GM12892 (cell line): ENCODE measurements around the gene RBM22.

Experiments used
- POLR2A ChIP-seq: IDR thresholded peaks from 2 replicates; pipeline ENCODE4 v1.6.1; 2011; ENCODE audit warnings: low read depth, low read length, control low read depth
- POLR2AphosphoS5 ChIP-seq: IDR thresholded peaks from 2 replicates; pipeline ENCODE4 v1.6.1; 2011; ENCODE audit warnings: low read depth, low read length, control low read depth
- TAF1 ChIP-seq: IDR thresholded peaks from 2 replicates; pipeline ENCODE4 v1.6.1; 2011; ENCODE audit warnings: low read depth, mild to moderate bottlenecking, control low read depth, low read length, borderline replicate concordance

DNA sequence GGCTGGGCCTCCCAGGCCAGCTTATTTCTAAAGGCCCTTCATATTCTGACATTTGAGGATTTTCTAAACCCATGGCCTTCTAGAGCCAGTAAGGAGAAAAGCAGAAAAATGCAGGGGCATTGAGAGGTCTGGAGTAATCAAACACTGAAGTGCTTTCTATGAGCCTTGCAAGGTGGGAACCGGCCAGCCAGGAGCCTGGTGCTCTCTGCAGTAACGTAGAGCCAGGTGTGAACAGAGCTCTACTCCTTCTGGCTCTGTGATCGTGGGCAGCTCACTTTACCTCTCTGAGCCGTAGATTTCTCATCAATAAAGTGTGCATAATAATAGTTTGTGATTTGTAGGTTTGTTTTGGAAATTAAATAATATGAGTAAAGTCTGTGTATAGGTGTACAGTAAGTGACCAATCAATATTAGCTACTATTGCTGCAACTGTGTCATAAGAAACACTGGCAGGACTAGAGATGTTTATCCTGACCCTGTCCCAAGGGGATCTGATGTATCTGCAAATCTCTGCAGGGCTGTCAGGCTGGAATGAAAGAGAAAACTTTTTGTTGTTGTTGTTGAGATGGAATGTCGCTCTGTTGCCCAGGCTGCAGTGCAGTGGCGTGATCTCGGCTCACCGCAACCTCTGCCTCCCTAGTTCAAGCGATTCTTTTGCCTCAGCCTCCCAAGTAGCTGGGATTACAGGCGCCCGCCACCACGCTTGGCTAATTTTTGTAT lies 57.7 kb downstream of the RBM22 start:
- no peak for TF ChIP-seq POLR2A
- no peak for TF ChIP-seq TAF1
- TF ChIP-seq POLR2AphosphoS5 = no peak
